GM23338 (cell line): ENCODE data around the gene RGS7.

Source experiments
- CTCF ChIP-seq, 2 experiments: fragments of 200-600 bp in 1 of 2; sonication (generic) in 1 of 2; conservative IDR thresholded peaks; 2 replicates each; pipeline versions ENCODE4 v1.5.1 to v1.6.1; 2016 to 2017; ENCODE audit warnings: antibody characterized with exemption in 2 of 2, low read depth in 2 of 2, mild to moderate bottlenecking in 2 of 2, moderate library complexity in 1 of 2
- EZH2 ChIP-seq: fragments of 200-600 bp; sonication (generic); IDR thresholded peaks from one replicate; pipeline ENCODE4 v1.8.0; 2017; ENCODE audit warnings: antibody characterized with exemption, mild to moderate bottlenecking, low read depth; ENCODE audit not compliant: unreplicated experiment
- EZH2phosphoT487 ChIP-seq: fragments of 200-600 bp; sonication (generic); IDR thresholded peaks from one replicate; pipeline ENCODE4 v1.8.1; 2018; ENCODE audit warnings: antibody characterized with exemption; ENCODE audit not compliant: unreplicated experiment
- POLR2AphosphoS5 ChIP-seq: IDR thresholded peaks from 2 replicates; pipeline ENCODE4 v1.6.1; 2016; ENCODE audit warnings: antibody characterized with exemption, low read depth
- REST ChIP-seq: IDR thresholded peaks from one replicate; pipeline ENCODE4 v1.6.1; 2018; ENCODE audit warnings: antibody characterized with exemption; ENCODE audit not compliant: unreplicated experiment

GRCh38 chr1:240980342-240980741, 376.7 kb downstream of the RGS7 start:
- TF ChIP-seq EZH2 = no peak
- no peak for TF ChIP-seq CTCF (conservative IDR thresholded peaks at IDR 0.05; ENCODE audit: low read depth in 2 of 2)
- no peak for TF ChIP-seq POLR2AphosphoS5
- no peak for TF ChIP-seq REST
- TF ChIP-seq EZH2phosphoT487 = no peak
